H1 (cell line): ENCODE data around the gene DPH6. TPM values are rescaled to one million over a fixed set of nuclear protein-coding genes. Genes with fewer than 3 reads are reported as not detected.
A peak's percentile ranks its signal among the peaks of the same experiment; 100 is the strongest.

Experiments
- CBX5 ChIP-seq: fragments of 300-800, 300-1000 bp; sonication (generic); IDR thresholded peaks from 2 replicates; pipeline ENCODE4 v1.7.1; 2016; ENCODE audit warnings: antibody characterized with exemption, low read length, low read depth
- CBX8 ChIP-seq: fragments of 300-800, 300-1000 bp; sonication (generic); IDR thresholded peaks from 2 replicates; pipeline ENCODE4 v1.7.1; 2016; ENCODE audit warnings: low read depth, low read length, borderline replicate concordance
- EZH2 ChIP-seq: fragments of 200-600 bp; sonication (generic); IDR thresholded peaks from 2 replicates; pipeline ENCODE4 v1.7.1; 2012; ENCODE audit warnings: low read depth, mild to moderate bottlenecking, moderate library complexity, low read length, inconsistent platforms; ENCODE audit not compliant: severe bottlenecking
- HDAC6 ChIP-seq: IDR thresholded peaks from one replicate; pipeline ENCODE4 v1.7.1; 2012; ENCODE audit warnings: low read depth, mild to moderate bottlenecking, inconsistent platforms, low read length, moderate library complexity
- KDM5A ChIP-seq: fragments of 200-600 bp; IDR thresholded peaks from 2 replicates; pipeline ENCODE4 v1.7.1; 2012; ENCODE audit warnings: mild to moderate bottlenecking, low read length, inconsistent platforms, mixed read lengths
- POLR2A ChIP-seq, 2 experiments: IDR thresholded peaks; 1 replicate in 1 of 2; 2 replicates in 1 of 2; pipeline ENCODE4 v1.6.1; 2011; ENCODE audit warnings: low read depth in 2 of 2, low read length in 2 of 2, mild to moderate bottlenecking in 2 of 2; ENCODE audit errors: control extremely low read depth in 1 of 2
- RAD21 ChIP-seq, 2 experiments: IDR thresholded peaks in 1 of 2; conservative IDR thresholded peaks in 1 of 2; 2 replicates each; pipeline ENCODE4 v1.6.1; 2011; ENCODE audit warnings: low read depth in 2 of 2, low read length in 2 of 2, improper control_type of control experiment in 1 of 2, inconsistent platforms in 1 of 2, mild to moderate bottlenecking in 1 of 2, moderate library complexity in 1 of 2
- TEAD4 ChIP-seq: IDR thresholded peaks from 2 replicates; pipeline ENCODE4 v1.6.1; 2012; ENCODE audit warnings: low read depth, low read length, inconsistent platforms, mixed read lengths
- polyA plus RNA-seq, 7 experiments: library from polyadenylated mRNA; depleted of rRNA in 3 of 7; stranded (reverse) in 5 of 7; unstranded in 2 of 7; fragments of >200 nt in 5 of 7; fragments of 200-250 nt in 2 of 7; gene quantifications; 1 replicate in 5 of 7; 2 replicates in 1 of 7; 4 replicates in 1 of 7; pipeline versions ENCODE4 v1.2.1 to v1.2.3, GENCODE V29; 2011 to 2013; ENCODE audit warnings: missing spikeins in 2 of 7, mixed read lengths in 2 of 7
- total RNA-seq: library from RNA; stranded (reverse); fragmentation: NEBNext Ultra II Directional; extraction: Animal tissue kit (Norgen Biotek cat#: 25700); gene quantifications from 2 replicates; pipeline ENCODE4 v1.2.1, GENCODE V29; 2021
- TF ChIP-seq, protein P1 (sequence below): fragments of 300-600 bp; sonication (generic); IDR thresholded peaks from 2 replicates; pipeline ENCODE4 v1.7.1; 2012; ENCODE audit warnings: low read length, moderate library complexity, mild to moderate bottlenecking, inconsistent platforms; ENCODE audit not compliant: insufficient replicate concordance
- TF ChIP-seq, protein P2 (sequence below): IDR thresholded peaks from 2 replicates; pipeline ENCODE4 v1.6.1; 2012; ENCODE audit warnings: inconsistent platforms

Gene DPH6
- total and polyA plus RNA-seq, 2 of the 8 experiments (the other 6 are each of a cell fraction or from before 2014, with no cell fraction given), result 21.6 to 30.5 TPM

DNA sequence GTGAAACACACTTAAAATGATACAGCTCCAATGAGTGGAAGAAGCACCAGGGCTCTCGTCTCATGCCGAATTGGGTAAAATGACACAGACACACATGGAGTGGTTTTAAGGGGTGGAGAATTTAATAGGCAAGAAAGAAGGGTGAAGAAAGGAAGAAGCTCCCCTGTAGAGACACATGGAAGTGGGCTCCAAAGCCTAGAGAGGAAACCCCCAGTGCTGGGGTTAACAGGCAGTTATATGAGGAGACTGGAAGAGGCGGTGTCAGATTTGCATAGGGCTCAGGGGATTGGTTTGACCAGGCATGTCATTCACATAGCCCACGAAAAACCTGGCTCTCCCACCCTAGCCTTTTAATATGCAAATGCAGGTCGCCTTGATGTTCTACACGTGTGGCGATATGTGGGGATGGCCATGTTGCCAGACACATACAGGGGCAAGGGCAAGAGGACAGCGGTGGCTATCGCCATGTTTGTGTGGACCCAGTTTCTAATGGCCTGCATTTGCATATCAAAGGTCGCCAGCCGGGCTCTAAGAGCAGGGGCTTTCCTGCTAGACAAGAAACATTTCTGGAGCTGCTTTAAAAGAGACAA is 1.9 kb upstream of the DPH6 start (continued):
- TF ChIP-seq, protein P1, sequence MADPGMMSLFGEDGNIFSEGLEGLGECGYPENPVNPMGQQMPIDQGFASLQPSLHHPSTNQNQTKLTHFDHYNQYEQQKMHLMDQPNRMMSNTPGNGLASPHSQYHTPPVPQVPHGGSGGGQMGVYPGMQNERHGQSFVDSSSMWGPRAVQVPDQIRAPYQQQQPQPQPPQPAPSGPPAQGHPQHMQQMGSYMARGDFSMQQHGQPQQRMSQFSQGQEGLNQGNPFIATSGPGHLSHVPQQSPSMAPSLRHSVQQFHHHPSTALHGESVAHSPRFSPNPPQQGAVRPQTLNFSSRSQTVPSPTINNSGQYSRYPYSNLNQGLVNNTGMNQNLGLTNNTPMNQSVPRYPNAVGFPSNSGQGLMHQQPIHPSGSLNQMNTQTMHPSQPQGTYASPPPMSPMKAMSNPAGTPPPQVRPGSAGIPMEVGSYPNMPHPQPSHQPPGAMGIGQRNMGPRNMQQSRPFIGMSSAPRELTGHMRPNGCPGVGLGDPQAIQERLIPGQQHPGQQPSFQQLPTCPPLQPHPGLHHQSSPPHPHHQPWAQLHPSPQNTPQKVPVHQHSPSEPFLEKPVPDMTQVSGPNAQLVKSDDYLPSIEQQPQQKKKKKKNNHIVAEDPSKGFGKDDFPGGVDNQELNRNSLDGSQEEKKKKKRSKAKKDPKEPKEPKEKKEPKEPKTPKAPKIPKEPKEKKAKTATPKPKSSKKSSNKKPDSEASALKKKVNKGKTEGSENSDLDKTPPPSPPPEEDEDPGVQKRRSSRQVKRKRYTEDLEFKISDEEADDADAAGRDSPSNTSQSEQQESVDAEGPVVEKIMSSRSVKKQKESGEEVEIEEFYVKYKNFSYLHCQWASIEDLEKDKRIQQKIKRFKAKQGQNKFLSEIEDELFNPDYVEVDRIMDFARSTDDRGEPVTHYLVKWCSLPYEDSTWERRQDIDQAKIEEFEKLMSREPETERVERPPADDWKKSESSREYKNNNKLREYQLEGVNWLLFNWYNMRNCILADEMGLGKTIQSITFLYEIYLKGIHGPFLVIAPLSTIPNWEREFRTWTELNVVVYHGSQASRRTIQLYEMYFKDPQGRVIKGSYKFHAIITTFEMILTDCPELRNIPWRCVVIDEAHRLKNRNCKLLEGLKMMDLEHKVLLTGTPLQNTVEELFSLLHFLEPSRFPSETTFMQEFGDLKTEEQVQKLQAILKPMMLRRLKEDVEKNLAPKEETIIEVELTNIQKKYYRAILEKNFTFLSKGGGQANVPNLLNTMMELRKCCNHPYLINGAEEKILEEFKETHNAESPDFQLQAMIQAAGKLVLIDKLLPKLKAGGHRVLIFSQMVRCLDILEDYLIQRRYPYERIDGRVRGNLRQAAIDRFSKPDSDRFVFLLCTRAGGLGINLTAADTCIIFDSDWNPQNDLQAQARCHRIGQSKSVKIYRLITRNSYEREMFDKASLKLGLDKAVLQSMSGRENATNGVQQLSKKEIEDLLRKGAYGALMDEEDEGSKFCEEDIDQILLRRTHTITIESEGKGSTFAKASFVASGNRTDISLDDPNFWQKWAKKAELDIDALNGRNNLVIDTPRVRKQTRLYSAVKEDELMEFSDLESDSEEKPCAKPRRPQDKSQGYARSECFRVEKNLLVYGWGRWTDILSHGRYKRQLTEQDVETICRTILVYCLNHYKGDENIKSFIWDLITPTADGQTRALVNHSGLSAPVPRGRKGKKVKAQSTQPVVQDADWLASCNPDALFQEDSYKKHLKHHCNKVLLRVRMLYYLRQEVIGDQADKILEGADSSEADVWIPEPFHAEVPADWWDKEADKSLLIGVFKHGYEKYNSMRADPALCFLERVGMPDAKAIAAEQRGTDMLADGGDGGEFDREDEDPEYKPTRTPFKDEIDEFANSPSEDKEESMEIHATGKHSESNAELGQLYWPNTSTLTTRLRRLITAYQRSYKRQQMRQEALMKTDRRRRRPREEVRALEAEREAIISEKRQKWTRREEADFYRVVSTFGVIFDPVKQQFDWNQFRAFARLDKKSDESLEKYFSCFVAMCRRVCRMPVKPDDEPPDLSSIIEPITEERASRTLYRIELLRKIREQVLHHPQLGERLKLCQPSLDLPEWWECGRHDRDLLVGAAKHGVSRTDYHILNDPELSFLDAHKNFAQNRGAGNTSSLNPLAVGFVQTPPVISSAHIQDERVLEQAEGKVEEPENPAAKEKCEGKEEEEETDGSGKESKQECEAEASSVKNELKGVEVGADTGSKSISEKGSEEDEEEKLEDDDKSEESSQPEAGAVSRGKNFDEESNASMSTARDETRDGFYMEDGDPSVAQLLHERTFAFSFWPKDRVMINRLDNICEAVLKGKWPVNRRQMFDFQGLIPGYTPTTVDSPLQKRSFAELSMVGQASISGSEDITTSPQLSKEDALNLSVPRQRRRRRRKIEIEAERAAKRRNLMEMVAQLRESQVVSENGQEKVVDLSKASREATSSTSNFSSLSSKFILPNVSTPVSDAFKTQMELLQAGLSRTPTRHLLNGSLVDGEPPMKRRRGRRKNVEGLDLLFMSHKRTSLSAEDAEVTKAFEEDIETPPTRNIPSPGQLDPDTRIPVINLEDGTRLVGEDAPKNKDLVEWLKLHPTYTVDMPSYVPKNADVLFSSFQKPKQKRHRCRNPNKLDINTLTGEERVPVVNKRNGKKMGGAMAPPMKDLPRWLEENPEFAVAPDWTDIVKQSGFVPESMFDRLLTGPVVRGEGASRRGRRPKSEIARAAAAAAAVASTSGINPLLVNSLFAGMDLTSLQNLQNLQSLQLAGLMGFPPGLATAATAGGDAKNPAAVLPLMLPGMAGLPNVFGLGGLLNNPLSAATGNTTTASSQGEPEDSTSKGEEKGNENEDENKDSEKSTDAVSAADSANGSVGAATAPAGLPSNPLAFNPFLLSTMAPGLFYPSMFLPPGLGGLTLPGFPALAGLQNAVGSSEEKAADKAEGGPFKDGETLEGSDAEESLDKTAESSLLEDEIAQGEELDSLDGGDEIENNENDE, result no peak
- no peak for TF ChIP-seq EZH2
- TF ChIP-seq RAD21 (IDR thresholded peaks at IDR 0.05 in 1 of 2, conservative IDR thresholded peaks at IDR 0.05 in 1 of 2; ENCODE audit: low read depth in 2 of 2, low read length in 2 of 2), result no peak; a peak in 1 of 4 replicates
- TF ChIP-seq KDM5A, result no peak
- no peak for TF ChIP-seq HDAC6
- no peak for TF ChIP-seq TEAD4
- TF ChIP-seq, protein P2, sequence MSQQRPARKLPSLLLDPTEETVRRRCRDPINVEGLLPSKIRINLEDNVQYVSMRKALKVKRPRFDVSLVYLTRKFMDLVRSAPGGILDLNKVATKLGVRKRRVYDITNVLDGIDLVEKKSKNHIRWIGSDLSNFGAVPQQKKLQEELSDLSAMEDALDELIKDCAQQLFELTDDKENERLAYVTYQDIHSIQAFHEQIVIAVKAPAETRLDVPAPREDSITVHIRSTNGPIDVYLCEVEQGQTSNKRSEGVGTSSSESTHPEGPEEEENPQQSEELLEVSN, result no peak
- no peak for TF ChIP-seq CBX8
- no peak for TF ChIP-seq CBX5
- peak in 1 of 2 experiments; percentile 39; a peak in 1 of 3 replicates for TF ChIP-seq POLR2A (IDR thresholded peaks at IDR 0.05; ENCODE audit: control extremely low read depth in 1 of 2, low read depth in 2 of 2, low read length in 2 of 2)
